ENCODE measurements around the gene APP. TPM values are rescaled to one million over a fixed set of nuclear protein-coding genes. Genes with fewer than 3 reads are reported as not detected.

The APP gene
- total RNA-seq, 2 donors from 2014 or later = 506 to 721 TPM

- intact Hi-C loops (cut with DNase I) = no loop called here
- Histone ChIP-seq H3K4me3 (no peak overlapping the region), H3K27me3 (no peaks in the 10 kb centered on the region)
Measured at GRCh38 chr21:25934771-25935224, 235.8 kb downstream of the APP start.

GRCh38 chr21:25934130-25934529, 236.4 kb downstream of the APP start:
- intact Hi-C loops (cut with DNase I) = no loop called here
- H3K9me3 ChIP-seq = no peaks in the 10 kb centered on the region

More at GRCh38 chr21:25934771-25935224, 235.8 kb downstream of the APP start:
- Histone ChIP-seq H3K27ac (peak overlapping the region; percentile 34), H3K9me3 (no peaks in the 10 kb centered on the region), H3K9ac (ENCODE audit: low read depth in 2 of 2, low read length in 2 of 2) (no peak overlapping the region), H3K36me3 (no peaks in the 10 kb centered on the region), H3K4me1 (no peaks in the 10 kb centered on the region)
- peak; percentile 60 for DNase-seq
- TF ChIP-seq CTCF (IDR thresholded peaks at IDR 0.05) = no peak

GRCh38 chr21:25931765-25932164, 238.8 kb downstream of the APP start:
- no peaks in the 10 kb centered on the region for H3K9me3 ChIP-seq
- intact Hi-C loops (cut with DNase I) = no loop called here
- no peaks in the 10 kb centered on the region for H3K27me3 ChIP-seq
- no peak overlapping the region for H3K9ac ChIP-seq (ENCODE audit: low read depth in 2 of 2, low read length in 2 of 2)
- H3K4me3 ChIP-seq = no peak overlapping the region
- no peaks in the 10 kb centered on the region for H3K36me3 ChIP-seq
- no peaks in the 10 kb centered on the region for H3K4me1 ChIP-seq
- no peak for TF ChIP-seq CTCF (IDR thresholded peaks at IDR 0.05)
- no peak overlapping the region for H3K27ac ChIP-seq
- DNase-seq = no peak

More at GRCh38 chr21:25934130-25934529, 236.4 kb downstream of the APP start:
- no peaks in the 10 kb centered on the region for H3K36me3 ChIP-seq
- no peak for TF ChIP-seq CTCF (IDR thresholded peaks at IDR 0.05)
- no peak overlapping the region for H3K27ac ChIP-seq
- H3K9ac ChIP-seq (ENCODE audit: low read depth in 2 of 2, low read length in 2 of 2) = no peak overlapping the region
- no peak overlapping the region for H3K4me3 ChIP-seq
- H3K4me1 ChIP-seq = no peaks in the 10 kb centered on the region
- no peak for DNase-seq
- H3K27me3 ChIP-seq = no peaks in the 10 kb centered on the region

- no peak for TF ChIP-seq CTCF (IDR thresholded peaks at IDR 0.05)
- no peaks in the 10 kb centered on the region for H3K9me3 ChIP-seq
- no peak overlapping the region for H3K4me3 ChIP-seq
- H3K9ac ChIP-seq (ENCODE audit: low read depth in 2 of 2, low read length in 2 of 2) = no peak overlapping the region
- H3K27me3 ChIP-seq = no peaks in the 10 kb centered on the region
- no peaks in the 10 kb centered on the region for H3K4me1 ChIP-seq
- no peak overlapping the region for H3K27ac ChIP-seq
- intact Hi-C loops (cut with DNase I) = no loop called here
- H3K36me3 ChIP-seq = no peaks in the 10 kb centered on the region
- no peak for DNase-seq
Measured at GRCh38 chr21:25929856-25930520, 240.6 kb downstream of the APP start.

GRCh38 chr21:25927195-25927880, 243.2 kb downstream of the APP start:
- Histone ChIP-seq H3K27ac (no peak overlapping the region), H3K27me3 (no peaks in the 10 kb centered on the region), H3K9me3 (no peaks in the 10 kb centered on the region), H3K4me3 (no peak overlapping the region), H3K9ac (ENCODE audit: low read depth in 2 of 2, low read length in 2 of 2) (no peak overlapping the region), H3K4me1 (no peaks in the 10 kb centered on the region), H3K36me3 (no peaks in the 10 kb centered on the region)
- TF ChIP-seq CTCF (IDR thresholded peaks at IDR 0.05) = no peak
- intact Hi-C loops (cut with DNase I) = no loop called here
- no peak for DNase-seq

Measured in colonic mucosa (tissue), 4 donors.